ENCODE results near the gene USP7.
A peak's percentile ranks its signal among the peaks of the same experiment; 100 is the strongest.
"Not testable (repeated sequence)": the region's sequence is repeated elsewhere in the genome, so short reads cannot be mapped to it uniquely, and the experiment has no call there.

USP7 gene

DNA sequence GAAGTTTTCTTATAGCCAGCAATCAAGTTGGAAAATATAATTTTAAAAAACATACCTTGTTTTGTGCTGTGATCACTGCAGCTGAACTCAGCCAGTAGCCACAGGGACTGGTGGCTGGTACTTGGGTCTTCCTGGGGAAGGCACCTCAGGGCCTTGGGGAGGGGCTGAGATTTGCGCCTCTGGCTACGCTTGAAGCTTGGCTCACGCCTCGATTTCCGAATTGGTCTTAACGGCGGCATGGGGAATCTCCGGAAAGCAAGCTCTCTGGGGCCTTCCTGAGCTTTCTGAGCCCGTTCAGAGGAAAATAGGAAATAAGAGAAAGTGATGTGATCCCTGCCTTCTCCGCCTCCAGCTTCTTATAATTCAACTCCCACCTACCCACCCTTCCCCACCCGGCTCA lies 11.3 kb upstream of the USP7 start:
- Histone ChIP-seq H3K36me3 (ENCODE audit: insufficient read depth, low read length) (no peaks in the 10 kb centered on the region), H3K4me1 (ENCODE audit: control insufficient read depth, insufficient read depth, low read length, unreplicated experiment) (no peaks in the 10 kb centered on the region), H3K27me3 (ENCODE audit: insufficient read depth, low read length) (peaks cover 2% of the 10 kb centered on the region; the same call in 1 of the 2 replicates), H3K79me2 (ENCODE audit: control insufficient read depth, insufficient read depth, low read length, unreplicated experiment) (no peaks in the 10 kb centered on the region), H3K4me3 (ENCODE audit: low read depth, low read length) (no peak overlapping the region), H2AFZ (ENCODE audit: low read length, unreplicated experiment) (no peak overlapping the region), H3K27ac (ENCODE audit: low read depth, low read length) (no peak overlapping the region)

DNA sequence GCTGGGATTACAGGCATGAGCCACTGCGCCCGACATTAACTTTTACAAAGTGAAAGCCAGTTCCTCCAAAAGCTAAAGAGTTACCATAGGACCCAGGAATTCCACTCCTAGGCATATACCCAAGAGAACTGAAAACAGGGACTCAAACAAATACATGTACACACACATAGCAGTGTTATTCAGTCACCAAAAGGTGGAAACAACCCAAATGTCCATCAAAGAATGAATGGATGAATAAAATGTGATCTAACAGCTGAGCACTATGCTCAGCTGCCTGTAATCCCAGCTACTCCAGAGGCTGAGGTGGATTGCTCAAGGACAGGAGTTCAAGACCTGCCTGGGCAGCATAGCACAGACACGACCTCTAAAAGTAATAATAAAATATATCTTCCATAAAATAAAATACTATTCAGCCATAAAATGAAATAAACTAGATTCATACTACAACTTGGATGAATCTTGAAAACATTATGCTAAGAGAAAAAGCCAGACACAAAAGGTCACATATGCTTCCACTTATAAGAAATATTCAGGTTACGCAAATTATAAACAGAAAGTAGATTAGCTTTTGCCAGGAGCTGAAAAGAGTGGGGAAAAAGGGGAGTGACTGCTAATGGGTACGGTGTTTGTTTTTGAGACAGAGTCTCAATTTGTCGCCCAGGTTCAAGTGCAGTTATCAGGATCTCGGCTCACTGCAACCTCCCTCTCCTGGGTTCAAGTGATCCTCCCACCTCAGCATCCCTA lies 9.3 kb upstream of the USP7 start:
- Histone ChIP-seq H3K79me2 (ENCODE audit: control insufficient read depth, insufficient read depth, low read length, unreplicated experiment) (no peaks in the 10 kb centered on the region), H3K36me3 (ENCODE audit: insufficient read depth, low read length) (no peaks in the 10 kb centered on the region), H2AFZ (ENCODE audit: low read length, unreplicated experiment) (no peak overlapping the region), H3K4me3 (ENCODE audit: low read depth, low read length) (no peak overlapping the region), H3K4me1 (ENCODE audit: control insufficient read depth, insufficient read depth, low read length, unreplicated experiment) (no peaks in the 10 kb centered on the region), H3K27me3 (ENCODE audit: insufficient read depth, low read length) (peaks cover 2% of the 10 kb centered on the region; the same call in 1 of the 2 replicates), H3K27ac (ENCODE audit: low read depth, low read length) (no peak overlapping the region)

DNA sequence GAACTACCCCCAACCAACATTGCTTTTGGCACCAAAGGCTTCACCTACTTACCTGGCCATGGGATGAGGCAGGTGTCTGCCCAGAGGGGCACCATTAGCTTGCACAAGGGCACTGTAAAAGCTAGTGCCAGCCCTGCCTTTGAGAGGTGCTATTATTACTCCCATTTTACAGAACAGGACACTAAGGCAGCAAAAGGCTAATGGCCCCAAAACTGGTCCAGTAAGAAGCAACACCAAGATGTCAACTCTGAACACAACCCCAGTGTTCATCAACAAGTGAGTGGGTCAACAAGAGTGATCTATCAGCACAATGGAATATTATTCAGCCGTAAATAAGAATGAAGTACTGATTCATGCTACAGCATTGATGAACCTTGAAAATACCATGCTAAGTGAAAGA lies 7.7 kb upstream of the USP7 start:
- H3K27me3 ChIP-seq (ENCODE audit: insufficient read depth, low read length) = peaks cover 2% of the 10 kb centered on the region; the same call in 1 of the 2 replicates

DNA sequence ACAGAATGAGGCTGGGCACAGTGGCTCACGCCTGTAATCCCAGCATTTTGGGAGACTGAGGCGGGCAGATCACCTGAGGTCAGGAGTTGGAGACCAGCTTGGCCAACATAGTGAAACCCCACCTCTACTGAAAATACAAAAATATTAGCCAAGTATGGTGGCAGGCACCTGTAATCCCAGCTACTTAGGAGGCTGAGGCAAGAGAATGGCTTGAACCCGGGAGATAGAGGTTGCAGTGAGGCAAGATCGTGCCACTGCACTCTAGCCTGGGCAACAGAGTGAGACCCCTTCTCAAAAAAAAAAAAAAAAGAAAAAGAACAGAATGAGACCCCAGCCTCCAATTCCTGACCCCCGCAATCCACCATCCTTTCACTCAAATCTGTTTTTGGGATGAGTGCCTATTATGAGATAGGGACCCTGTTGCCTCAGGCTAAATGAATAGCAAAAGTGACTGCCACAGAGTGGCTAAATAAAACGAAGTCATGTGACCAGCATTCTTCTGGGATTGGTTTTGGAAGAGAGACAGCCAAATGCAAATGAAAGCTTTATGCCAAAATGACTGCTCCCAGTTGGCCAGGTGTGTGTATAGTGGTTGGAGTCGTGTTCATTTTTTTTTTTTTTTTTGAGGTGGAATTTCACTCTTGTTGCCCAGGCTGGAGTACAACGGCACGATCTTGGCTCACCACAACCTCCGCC lies 5.6 kb upstream of the USP7 start:
- not testable (repeated sequence) for H3K27ac ChIP-seq (ENCODE audit: low read depth, low read length); H2AFZ ChIP-seq (ENCODE audit: low read length, unreplicated experiment); H3K27me3 ChIP-seq (ENCODE audit: insufficient read depth, low read length); H3K36me3 ChIP-seq (ENCODE audit: insufficient read depth, low read length); H3K4me1 ChIP-seq (ENCODE audit: control insufficient read depth, insufficient read depth, low read length, unreplicated experiment); H3K79me2 ChIP-seq (ENCODE audit: control insufficient read depth, insufficient read depth, low read length, unreplicated experiment); H3K4me3 ChIP-seq (ENCODE audit: low read depth, low read length)

More for the DNA sequence above, 7.7 kb upstream of the USP7 start:
- H3K27ac ChIP-seq (ENCODE audit: low read depth, low read length) = no peak overlapping the region
- H2AFZ ChIP-seq (ENCODE audit: low read length, unreplicated experiment) = no peak overlapping the region
- no peak overlapping the region for H3K4me3 ChIP-seq (ENCODE audit: low read depth, low read length)
- H3K4me1 ChIP-seq (ENCODE audit: control insufficient read depth, insufficient read depth, low read length, unreplicated experiment) = no peaks in the 10 kb centered on the region
- H3K79me2 ChIP-seq (ENCODE audit: control insufficient read depth, insufficient read depth, low read length, unreplicated experiment) = no peaks in the 10 kb centered on the region
- H3K36me3 ChIP-seq (ENCODE audit: insufficient read depth, low read length) = no peaks in the 10 kb centered on the region

DNA sequence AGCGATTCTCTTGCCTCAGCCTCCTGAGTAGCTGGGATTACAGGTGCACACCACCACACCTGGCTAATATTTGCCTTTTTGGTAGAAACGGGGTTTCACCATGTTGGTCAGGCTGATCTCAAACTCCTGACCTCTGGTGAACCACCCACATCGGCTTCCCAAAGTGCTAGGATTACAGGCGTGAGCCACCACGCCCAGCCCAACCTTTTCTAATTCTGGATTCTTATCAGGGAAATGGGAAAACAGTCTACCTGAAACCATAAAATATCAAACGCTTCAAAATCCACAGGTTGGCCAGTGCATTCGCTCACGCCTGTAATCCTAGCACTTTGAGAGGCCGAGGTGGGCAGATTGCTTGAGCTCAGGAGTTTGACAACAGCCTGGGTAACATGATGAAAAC lies 4.3 kb upstream of the USP7 start:
- not testable (repeated sequence) for H3K27ac ChIP-seq (ENCODE audit: low read depth, low read length); H3K4me1 ChIP-seq (ENCODE audit: control insufficient read depth, insufficient read depth, low read length, unreplicated experiment); H3K79me2 ChIP-seq (ENCODE audit: control insufficient read depth, insufficient read depth, low read length, unreplicated experiment); H2AFZ ChIP-seq (ENCODE audit: low read length, unreplicated experiment); H3K27me3 ChIP-seq (ENCODE audit: insufficient read depth, low read length); H3K36me3 ChIP-seq (ENCODE audit: insufficient read depth, low read length); H3K4me3 ChIP-seq (ENCODE audit: low read depth, low read length)

DNA sequence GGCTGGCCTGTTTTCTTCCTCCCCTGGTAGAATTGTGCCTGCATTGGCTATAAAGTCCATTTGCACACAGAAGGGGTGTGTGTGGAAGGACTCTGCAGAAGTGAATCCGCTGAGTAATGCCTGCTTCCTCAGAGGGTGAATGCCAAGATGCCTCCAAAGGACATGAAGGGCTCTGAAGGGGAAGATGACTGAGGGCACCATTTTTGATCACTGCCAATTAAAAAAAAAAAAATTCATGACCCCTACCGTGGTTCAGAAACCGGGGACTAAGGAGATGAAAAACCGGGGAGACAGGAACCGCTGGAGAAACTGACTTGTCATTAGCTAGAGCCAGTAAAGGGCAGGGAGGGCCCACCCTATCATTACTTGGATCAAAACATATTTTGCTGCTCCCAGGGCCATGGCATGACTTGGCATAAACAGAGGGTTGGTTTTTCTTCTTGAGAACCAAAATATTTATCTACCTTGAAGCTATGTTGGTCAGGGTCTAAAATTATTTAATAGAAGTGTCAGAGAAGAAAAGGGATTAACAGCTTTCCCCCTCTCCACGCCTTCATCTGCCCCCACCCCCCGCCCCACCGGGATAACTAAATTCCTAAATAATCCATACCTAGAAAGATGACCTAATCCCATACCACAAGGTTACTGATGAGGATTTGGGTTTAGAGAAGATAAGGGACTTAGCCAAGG lies 3.6 kb upstream of the USP7 start:
- Histone ChIP-seq H2AFZ (ENCODE audit: low read length, unreplicated experiment) (no peak overlapping the region), H3K4me3 (ENCODE audit: low read depth, low read length) (no peak overlapping the region), H3K4me1 (ENCODE audit: control insufficient read depth, insufficient read depth, low read length, unreplicated experiment) (no peaks in the 10 kb centered on the region), H3K27ac (ENCODE audit: low read depth, low read length) (no peak overlapping the region), H3K79me2 (ENCODE audit: control insufficient read depth, insufficient read depth, low read length, unreplicated experiment) (peaks cover 9% of the 10 kb centered on the region), H3K36me3 (ENCODE audit: insufficient read depth, low read length) (no peaks in the 10 kb centered on the region), H3K27me3 (ENCODE audit: insufficient read depth, low read length) (no peaks in the 10 kb centered on the region)

DNA sequence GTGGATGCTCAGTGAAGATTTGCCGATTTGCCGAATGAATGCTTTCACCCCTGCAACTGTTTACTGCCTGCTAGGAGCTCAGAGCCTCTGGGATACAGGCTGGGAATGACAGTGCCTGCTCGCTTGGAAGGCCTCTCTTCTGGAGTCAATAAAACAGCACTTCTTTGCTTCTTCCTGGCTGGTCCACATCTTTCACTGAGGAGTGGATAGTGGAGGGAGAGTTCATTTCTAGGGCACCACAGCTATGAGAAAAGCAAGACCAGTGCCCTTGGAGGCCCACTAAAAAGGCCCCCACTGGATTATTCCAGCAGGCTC lies 3.1 kb upstream of the USP7 start:
- H3K27me3 ChIP-seq (ENCODE audit: insufficient read depth, low read length) = no peaks in the 10 kb centered on the region
- H2AFZ ChIP-seq (ENCODE audit: low read length, unreplicated experiment) = no peak overlapping the region
- H3K36me3 ChIP-seq (ENCODE audit: insufficient read depth, low read length) = no peaks in the 10 kb centered on the region
- no peak overlapping the region for H3K27ac ChIP-seq (ENCODE audit: low read depth, low read length)
- H3K4me3 ChIP-seq (ENCODE audit: low read depth, low read length) = no peak overlapping the region
- H3K4me1 ChIP-seq (ENCODE audit: control insufficient read depth, insufficient read depth, low read length, unreplicated experiment) = peaks cover 2% of the 10 kb centered on the region
- peaks cover 14% of the 10 kb centered on the region for H3K79me2 ChIP-seq (ENCODE audit: control insufficient read depth, insufficient read depth, low read length, unreplicated experiment)

DNA sequence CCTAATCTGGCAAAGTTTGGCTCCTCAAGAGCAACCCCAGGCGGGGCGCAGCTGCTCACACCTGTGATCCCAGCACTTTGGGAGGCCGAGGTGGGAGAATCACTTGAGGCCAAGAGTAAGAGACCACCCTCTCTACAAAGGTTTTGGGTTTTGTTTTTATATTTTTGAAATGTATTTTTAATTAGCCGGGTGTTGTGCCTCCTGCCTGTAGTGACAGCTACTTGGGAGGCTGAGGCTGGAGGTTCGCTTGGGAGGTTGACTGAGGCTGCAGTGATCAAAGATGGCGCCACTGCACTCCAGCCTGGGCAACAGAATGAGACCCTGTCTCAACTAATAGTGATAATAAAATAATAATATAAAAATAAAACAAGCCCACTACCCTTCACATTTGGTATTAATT lies 756 bp upstream of the USP7 start:
- Histone ChIP-seq H2AFZ (ENCODE audit: low read length, unreplicated experiment) (peak overlapping the region; percentile 68), H3K4me1 (ENCODE audit: control insufficient read depth, insufficient read depth, low read length, unreplicated experiment) (peaks cover 23% of the 10 kb centered on the region), H3K36me3 (ENCODE audit: insufficient read depth, low read length) (no peaks in the 10 kb centered on the region), H3K79me2 (ENCODE audit: control insufficient read depth, insufficient read depth, low read length, unreplicated experiment) (peaks cover 37% of the 10 kb centered on the region), H3K27me3 (ENCODE audit: insufficient read depth, low read length) (no peaks in the 10 kb centered on the region), H3K27ac (ENCODE audit: low read depth, low read length) (no peak overlapping the region), H3K4me3 (ENCODE audit: low read depth, low read length) (peak overlapping the region; percentile 77)

DNA sequence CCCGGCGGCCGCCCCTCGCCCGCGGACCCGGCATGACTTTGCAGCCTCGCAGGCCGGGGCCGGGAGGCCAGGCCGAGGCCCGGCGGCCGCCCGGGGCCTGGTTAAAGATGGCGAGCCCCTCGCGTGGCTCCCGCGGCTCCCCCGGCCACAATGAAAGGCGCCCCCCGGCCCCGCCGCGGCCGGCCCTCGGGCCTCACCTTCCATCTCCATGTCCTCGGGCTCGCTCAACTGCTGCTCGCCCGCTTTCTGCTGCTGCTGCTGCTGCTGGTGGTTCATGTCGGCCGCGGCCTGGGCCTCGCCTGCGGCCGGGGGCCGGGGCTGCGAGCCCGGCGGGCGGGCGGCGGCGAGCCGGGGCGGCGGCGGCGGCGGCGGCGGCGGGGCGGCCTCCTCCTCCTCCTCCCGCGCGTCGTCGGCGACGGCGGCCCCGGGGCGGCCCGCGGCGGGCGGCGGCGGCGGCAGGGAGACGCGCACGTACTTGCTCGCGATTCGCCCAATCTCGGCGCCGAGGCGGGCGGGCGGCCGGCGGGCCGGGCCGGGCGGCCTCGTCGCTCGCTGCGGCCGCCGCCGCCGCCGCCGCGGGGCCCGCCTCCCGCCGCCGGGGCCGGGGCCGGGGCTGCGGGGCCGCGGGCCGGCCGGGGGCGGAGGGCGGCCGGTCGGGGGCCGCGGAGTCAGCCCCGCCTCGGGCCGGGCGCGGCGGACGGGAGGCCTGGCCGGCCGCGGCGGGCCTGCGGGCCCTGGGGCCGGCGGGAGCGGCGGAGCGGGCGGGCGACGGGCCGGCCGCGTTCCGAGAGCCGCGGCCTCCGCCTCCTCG lies 491 bp downstream of the USP7 start:
- Histone ChIP-seq H3K4me1 (ENCODE audit: control insufficient read depth, insufficient read depth, low read length, unreplicated experiment) (peaks cover 36% of the 10 kb centered on the region), H3K4me3 (ENCODE audit: low read depth, low read length) (peak overlapping the region; percentile 93), H3K36me3 (ENCODE audit: insufficient read depth, low read length) (no peaks in the 10 kb centered on the region), H3K79me2 (ENCODE audit: control insufficient read depth, insufficient read depth, low read length, unreplicated experiment) (peaks cover 49% of the 10 kb centered on the region), H3K27me3 (ENCODE audit: insufficient read depth, low read length) (no peaks in the 10 kb centered on the region), H3K27ac (ENCODE audit: low read depth, low read length) (no peak overlapping the region), H2AFZ (ENCODE audit: low read length, unreplicated experiment) (no peak overlapping the region)

DNA sequence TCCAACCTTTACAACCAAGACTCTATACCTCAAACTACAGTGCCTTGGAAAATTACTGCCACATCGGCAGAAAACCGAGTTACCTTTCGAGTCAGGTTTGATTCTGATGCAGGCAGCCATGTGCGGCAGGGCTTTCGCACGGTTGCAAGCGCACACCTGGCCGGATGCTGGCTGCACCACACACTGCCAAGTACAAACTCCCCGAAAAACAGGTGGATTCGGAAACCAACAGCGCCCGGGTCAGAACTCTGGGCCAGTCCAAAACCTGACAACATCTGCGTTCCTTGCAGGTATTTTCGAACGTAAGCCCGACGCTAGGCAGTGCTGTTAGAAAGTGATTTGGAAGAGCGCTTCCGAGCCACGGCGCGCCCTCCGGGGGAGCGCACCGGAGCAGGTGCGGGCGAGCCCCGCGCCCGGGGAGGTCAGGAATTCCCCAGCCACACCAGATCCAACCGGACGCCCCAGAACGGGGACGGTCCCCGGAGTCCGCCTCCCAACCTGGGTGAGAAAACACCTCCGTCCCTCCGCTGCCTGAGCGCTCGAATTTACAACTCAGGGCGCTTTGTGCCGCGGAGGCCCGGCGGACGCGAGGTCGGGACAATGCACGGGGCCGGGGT lies 1.2 kb downstream of the USP7 start:
- Histone ChIP-seq H3K27me3 (ENCODE audit: insufficient read depth, low read length) (no peaks in the 10 kb centered on the region), H3K4me3 (ENCODE audit: low read depth, low read length) (peak overlapping the region; percentile 93), H3K79me2 (ENCODE audit: control insufficient read depth, insufficient read depth, low read length, unreplicated experiment) (peaks cover 57% of the 10 kb centered on the region), H3K27ac (ENCODE audit: low read depth, low read length) (no peak overlapping the region), H3K4me1 (ENCODE audit: control insufficient read depth, insufficient read depth, low read length, unreplicated experiment) (peaks cover 41% of the 10 kb centered on the region), H2AFZ (ENCODE audit: low read length, unreplicated experiment) (no peak overlapping the region), H3K36me3 (ENCODE audit: insufficient read depth, low read length) (no peaks in the 10 kb centered on the region)

Data from ACC112 (cell line).